Muscle of leg (tissue), 11 donors: ENCODE measurements around the gene CHRNE. TPM values are rescaled to one million over a fixed set of nuclear protein-coding genes. Genes with fewer than 3 reads are reported as not detected.

Experiments
- DNase-seq: peaks from one replicate; pipeline ENCODE4 v3.0.0; 2013
- H3K27ac ChIP-seq: one replicate; pipeline ENCODE4 v1.5.1; 2013; ENCODE audit warnings: mild to moderate bottlenecking, low read length, control low read depth
- H3K27me3 ChIP-seq: one replicate; pipeline ENCODE4 v1.6.1; 2013; ENCODE audit warnings: low read length; ENCODE audit not compliant: control insufficient read depth, insufficient read depth
- H3K36me3 ChIP-seq: one replicate; pipeline ENCODE4 v1.6.1; 2013; ENCODE audit warnings: low read length; ENCODE audit not compliant: control insufficient read depth, insufficient read depth
- H3K4me1 ChIP-seq: one replicate; pipeline ENCODE4 v1.6.1; 2013; ENCODE audit warnings: low read length; ENCODE audit not compliant: control insufficient read depth, insufficient read depth
- H3K4me3 ChIP-seq: one replicate; pipeline ENCODE4 v1.5.1; 2013; ENCODE audit warnings: low read length, control low read depth
- H3K9me3 ChIP-seq: replicated peaks from 2 replicates; pipeline ENCODE4 v1.6.1; 2013; ENCODE audit warnings: low read depth, low read length; ENCODE audit not compliant: control insufficient read depth
- WGBS: methylation state at CpG from one replicate; pipeline ENCODE4 v1.1.5; 2013; ENCODE audit warnings: missing lambda C conversion rate; ENCODE audit not compliant: insufficient coverage; 5-methylcytosine and 5-hydroxymethylcytosine counted together
- polyA plus RNA-seq, 8 donors: library from polyadenylated mRNA; unstranded; fragments of 120-200 nt; gene quantifications; one replicate each; pipeline versions ENCODE4 v1.2.1 to v1.2.3, GENCODE V29; 2013; ENCODE audit warnings: inconsistent platforms in 1 of 8, low replicate concordance in 1 of 8; ENCODE audit not compliant: insufficient read length in 8 of 8, insufficient read depth in 1 of 8
- total RNA-seq: library from RNA; stranded (reverse); fragments of 120-200 nt; gene quantifications from one replicate; pipeline ENCODE4 v1.2.4, GENCODE V29; 2013

CHRNE gene
- total and polyA plus RNA-seq, 9 donors = 0.53 to 2.5 (median 1.4) TPM

DNA sequence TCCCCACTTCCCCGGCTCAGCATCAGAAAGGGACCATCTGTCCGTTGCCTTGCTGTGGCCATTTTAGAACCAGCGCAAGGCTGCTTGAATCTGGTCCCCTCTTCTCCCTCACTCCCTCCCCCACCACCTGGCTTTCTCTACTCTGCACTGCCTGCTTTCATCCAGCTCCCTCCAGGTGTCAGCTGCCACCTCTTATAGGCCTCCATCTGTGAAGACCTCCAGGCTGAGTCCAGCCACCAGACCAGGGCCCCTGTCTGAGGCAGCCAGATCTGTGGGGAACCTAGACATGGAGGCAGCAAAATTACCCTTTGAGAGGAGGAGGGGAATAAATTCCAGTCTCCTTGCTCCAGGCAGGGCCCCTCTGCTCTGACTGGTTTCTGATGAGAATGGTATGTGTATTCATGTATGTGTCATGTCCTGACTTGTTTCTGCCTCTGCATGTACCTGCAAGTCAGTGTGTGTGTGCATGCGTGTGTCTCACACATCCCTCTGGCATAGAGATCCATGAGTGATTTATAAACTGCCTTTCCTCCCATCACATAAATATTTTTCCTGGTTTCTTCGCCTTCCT, 48.7 kb downstream of the CHRNE start:
- Histone ChIP-seq H3K4me1 (peaks cover 23% of the 10 kb centered on the region), H3K4me3 (no peak overlapping the region), H3K9me3 (no peaks in the 10 kb centered on the region), H3K27ac (no peak overlapping the region), H3K36me3 (peaks cover 3% of the 10 kb centered on the region), H3K27me3 (no peaks in the 10 kb centered on the region)
- WGBS = 71% methylated on average over 4 of the region's 5 CpGs
- DNase-seq = no peak

DNA sequence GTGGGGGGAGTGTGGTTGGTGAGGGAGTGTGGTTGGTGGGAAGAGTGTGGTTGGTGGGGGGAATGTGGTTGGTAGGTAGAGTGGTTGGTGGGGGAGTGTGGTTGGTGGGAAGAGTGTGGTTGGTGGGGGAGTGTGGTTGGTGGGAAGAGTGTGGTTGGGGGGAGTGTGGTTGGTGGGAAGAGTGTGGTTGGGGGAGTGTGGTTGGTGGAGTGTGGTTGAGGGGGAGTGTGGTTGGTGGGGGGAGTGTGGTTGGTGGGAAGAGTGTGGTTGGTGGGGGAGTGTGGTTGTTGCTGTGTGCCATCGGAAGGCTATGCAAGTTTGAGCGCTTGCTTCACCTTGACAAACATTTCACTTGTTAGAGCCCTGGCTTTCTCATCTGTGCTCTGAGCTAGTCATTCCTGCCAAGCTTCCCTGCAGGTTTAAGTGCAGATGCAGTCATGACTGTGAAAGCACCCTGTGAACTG, 49.7 kb downstream of the CHRNE start:
- Histone ChIP-seq H3K9me3 (no peaks in the 10 kb centered on the region), H3K4me3 (no peak overlapping the region), H3K27me3 (no peaks in the 10 kb centered on the region), H3K36me3 (peaks cover 3% of the 10 kb centered on the region), H3K4me1 (peaks cover 17% of the 10 kb centered on the region), H3K27ac (no peak overlapping the region)
- WGBS = no CpG with 5 or more reads among the region's 2 CpGs
- no peak for DNase-seq

DNA sequence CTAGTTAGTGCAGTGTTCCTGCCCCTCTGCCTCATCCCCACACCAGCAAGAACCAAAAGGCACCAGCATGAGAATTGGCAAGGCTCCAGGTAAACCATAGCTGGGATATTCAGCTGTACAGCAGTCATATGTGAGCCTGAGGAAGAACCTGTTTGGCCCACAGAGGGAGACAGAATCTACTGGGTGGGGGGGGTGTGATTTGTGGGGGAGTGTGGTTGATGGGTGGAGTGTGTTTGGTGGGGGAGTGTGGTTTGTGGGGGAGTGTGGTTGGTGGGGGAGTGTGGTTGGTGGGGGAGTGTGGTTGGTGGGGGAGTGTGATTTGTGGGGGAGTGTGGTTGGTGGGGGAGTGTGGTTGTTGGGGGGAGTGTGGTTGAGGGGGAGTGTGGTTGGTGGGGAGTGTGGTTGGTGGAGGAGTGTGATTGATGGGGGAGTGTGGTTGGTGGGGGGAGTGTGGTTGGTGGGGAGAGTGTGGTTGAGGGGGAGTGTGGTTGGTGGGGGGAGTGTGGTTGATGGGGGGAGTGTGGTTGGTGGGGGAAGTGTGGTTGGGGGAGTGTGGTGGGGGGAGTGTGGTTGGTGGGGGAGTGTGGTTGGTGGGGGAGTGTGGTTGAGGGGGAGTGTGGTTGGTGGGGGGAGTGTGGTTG, 50.2 kb downstream of the CHRNE start:
- peaks cover 12% of the 10 kb centered on the region for H3K4me1 ChIP-seq
- H3K9me3 ChIP-seq = no peaks in the 10 kb centered on the region
- H3K27me3 ChIP-seq = no peaks in the 10 kb centered on the region
- DNase-seq = peak; percentile 40
- peaks cover 3% of the 10 kb centered on the region for H3K36me3 ChIP-seq
- no peak overlapping the region for H3K27ac ChIP-seq
- H3K4me3 ChIP-seq = no peak overlapping the region

DNA sequence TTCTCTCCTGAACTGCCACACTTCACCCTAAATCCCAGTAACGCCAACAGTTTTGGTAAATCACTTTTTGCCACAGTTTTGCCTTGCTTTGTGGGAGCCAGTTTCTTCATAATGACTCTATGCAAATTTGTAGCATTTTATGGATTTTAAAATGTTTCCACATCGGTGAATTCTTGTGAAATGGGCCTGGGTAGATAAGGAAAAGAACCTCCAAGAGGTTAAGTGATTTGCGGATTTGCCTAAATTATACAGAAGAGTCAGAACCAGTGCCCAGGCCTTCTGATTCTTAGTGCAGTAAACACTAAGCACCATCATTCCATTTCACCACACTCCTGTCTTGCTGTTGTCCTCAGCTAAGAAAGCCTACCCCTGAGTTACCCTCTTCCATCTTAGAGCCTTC, 51.8 kb downstream of the CHRNE start:
- no peak overlapping the region for H3K4me3 ChIP-seq
- H3K27ac ChIP-seq = no peak overlapping the region
- no peak for DNase-seq

DNA sequence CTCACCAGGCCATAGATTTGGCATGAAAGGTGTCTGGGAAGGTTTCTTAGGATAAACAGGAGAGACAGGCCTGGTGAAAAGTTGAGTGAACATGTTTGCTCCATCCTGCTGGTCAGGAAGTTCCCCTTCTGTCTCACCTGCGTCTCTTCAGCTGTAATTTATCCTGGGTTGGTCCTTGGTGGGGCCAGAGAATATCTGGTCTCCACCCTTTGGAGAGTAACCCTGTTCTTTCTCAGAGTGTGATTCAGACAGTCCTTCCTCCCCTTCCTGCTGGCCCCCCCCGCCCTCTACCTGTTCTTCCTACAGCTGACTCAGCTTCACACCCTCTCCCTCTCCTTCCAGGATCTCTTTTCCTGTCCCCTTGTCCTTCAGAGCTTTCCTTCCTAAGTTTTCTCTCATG, 52.7 kb downstream of the CHRNE start:
- DNase-seq = no peak
- no peaks in the 10 kb centered on the region for H3K9me3 ChIP-seq
- H3K27ac ChIP-seq = no peak overlapping the region
- 100% methylated on average over 1 of the region's 2 CpGs for whole genome bisulfite sequencing
- H3K4me1 ChIP-seq = peaks cover 2% of the 10 kb centered on the region
- no peak overlapping the region for H3K4me3 ChIP-seq
- no peaks in the 10 kb centered on the region for H3K27me3 ChIP-seq
- peaks cover 8% of the 10 kb centered on the region for H3K36me3 ChIP-seq

More for the DNA sequence above, 51.8 kb downstream of the CHRNE start:
- Histone ChIP-seq H3K36me3 (peaks cover 8% of the 10 kb centered on the region), H3K4me1 (peaks cover 4% of the 10 kb centered on the region), H3K9me3 (no peaks in the 10 kb centered on the region), H3K27me3 (no peaks in the 10 kb centered on the region)
- no CpG with 5 or more reads among the region's 3 CpGs for WGBS

DNA sequence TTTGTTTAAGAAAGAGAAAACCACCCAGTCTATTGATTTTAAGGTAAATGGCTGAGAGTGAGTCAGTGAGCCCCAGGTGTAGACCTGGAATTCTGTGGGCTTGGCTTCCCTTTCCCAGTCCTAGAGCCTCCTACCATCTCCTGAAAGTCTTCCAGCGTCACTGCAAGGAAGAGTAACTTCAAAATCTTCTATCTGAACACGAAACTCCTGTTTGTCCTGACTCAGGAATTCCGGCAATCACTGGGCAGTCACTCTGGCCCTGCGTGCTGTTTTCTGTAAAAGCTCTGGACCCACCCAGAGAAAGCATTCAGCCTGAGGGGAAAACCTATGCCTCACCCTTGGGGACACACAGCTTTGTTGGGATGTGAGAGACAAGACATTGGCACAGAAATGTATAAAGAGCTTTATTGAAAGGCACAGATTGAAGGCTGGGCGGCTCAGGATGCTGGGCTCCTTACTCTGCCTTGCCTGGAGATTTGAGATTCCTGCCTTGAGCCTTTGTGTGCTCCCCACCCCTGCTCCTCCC, 53.8 kb downstream of the CHRNE start:
- WGBS = 69% methylated on average over 5 of the region's 5 CpGs
- H3K36me3 ChIP-seq = peaks cover 7% of the 10 kb centered on the region
- H3K27me3 ChIP-seq = no peaks in the 10 kb centered on the region
- DNase-seq = no peak
- no peak overlapping the region for H3K4me3 ChIP-seq
- peaks cover 2% of the 10 kb centered on the region for H3K4me1 ChIP-seq
- H3K27ac ChIP-seq = no peak overlapping the region
- H3K9me3 ChIP-seq = no peaks in the 10 kb centered on the region

Other genes starting within 250 kb of the CHRNE start
- gene PELP1, start 199.0 kb downstream of the CHRNE start, total RNA-seq = 13.5 TPM
- 10 to 100 TPM; 27.1 to 39.2 (median 34.3) TPM for gene PELP1, start 199.0 kb downstream of the CHRNE start, polyA plus RNA-seq
- gene ARRB2, start 192.5 kb downstream of the CHRNE start, total RNA-seq = 12.9 TPM
- gene ARRB2, start 192.5 kb downstream of the CHRNE start, polyA plus RNA-seq = 10 to 100 TPM; 16.5 to 29.1 (median 21.3) TPM
- gene MED11, start 171.7 kb downstream of the CHRNE start, total RNA-seq = 21.9 TPM
- gene MED11, start 171.7 kb downstream of the CHRNE start, polyA plus RNA-seq = 10 to 100 TPM; 14.4 to 20.2 (median 17.3) TPM
- 0.27 TPM for gene ZMYND15, start 163.3 kb downstream of the CHRNE start, total RNA-seq
- gene ZMYND15, start 163.3 kb downstream of the CHRNE start, polyA plus RNA-seq = under 1 TPM; 0.15 to 0.79 (median 0.36) TPM
- 1.7 TPM for gene CXCL16, start 163.2 kb downstream of the CHRNE start, total RNA-seq
- 1 to 10 TPM; 2.9 to 8.3 (median 4.7) TPM for gene CXCL16, start 163.2 kb downstream of the CHRNE start, polyA plus RNA-seq
- gene TM4SF5, start 131.2 kb downstream of the CHRNE start, total RNA-seq = not detected
- gene TM4SF5, start 131.2 kb downstream of the CHRNE start, polyA plus RNA-seq = 1 to 10 TPM in 1 of 8 donors, under 1 TPM in 1, not detected in 6; 0.36 to 2.2 TPM
- gene VMO1, start 116.7 kb downstream of the CHRNE start, total RNA-seq = 8.2 TPM
- gene VMO1, start 116.7 kb downstream of the CHRNE start, polyA plus RNA-seq = 10 to 100 TPM in 1 of 8 donors, 1 to 10 TPM in 7; 3.0 to 12.7 (median 5.9) TPM
- gene GLTPD2, start 114.1 kb downstream of the CHRNE start, total RNA-seq = not detected
- 1 to 10 TPM in 2 of 8 donors, under 1 TPM in 6; 0.41 to 2.2 (median 0.84) TPM for gene GLTPD2, start 114.1 kb downstream of the CHRNE start, polyA plus RNA-seq
- gene PSMB6, start 106.9 kb downstream of the CHRNE start, total RNA-seq = 125 TPM
- 100 to 1,000 TPM in 7 of 8 donors, 10 to 100 TPM in 1; 99.0 to 110 (median 107) TPM for gene PSMB6, start 106.9 kb downstream of the CHRNE start, polyA plus RNA-seq
- gene PLD2, start 95.9 kb downstream of the CHRNE start, total RNA-seq = 22.2 TPM
- 10 to 100 TPM; 22.4 to 36.9 (median 28.2) TPM for gene PLD2, start 95.9 kb downstream of the CHRNE start, polyA plus RNA-seq
- gene MINK1, start 69.8 kb downstream of the CHRNE start, total RNA-seq = 11.8 TPM
- 10 to 100 TPM; 24.4 to 39.3 (median 31.3) TPM for gene MINK1, start 69.8 kb downstream of the CHRNE start, polyA plus RNA-seq
- gene C17orf107, start 3.6 kb downstream of the CHRNE start, total RNA-seq = 2.8 TPM
- 1 to 10 TPM in 6 of 8 donors, under 1 TPM in 2; 0.80 to 3.1 (median 1.4) TPM for gene C17orf107, start 3.6 kb downstream of the CHRNE start, polyA plus RNA-seq
- 0.04 TPM for gene GP1BA, start 29.2 kb upstream of the CHRNE start, total RNA-seq
- 1 to 10 TPM in 4 of 8 donors, under 1 TPM in 4; 0.69 to 1.3 (median 0.93) TPM for gene GP1BA, start 29.2 kb upstream of the CHRNE start, polyA plus RNA-seq
- 39.8 TPM for gene SLC25A11, start 36.9 kb upstream of the CHRNE start, total RNA-seq
- gene SLC25A11, start 36.9 kb upstream of the CHRNE start, polyA plus RNA-seq = 10 to 100 TPM; 51.3 to 60.3 (median 56.0) TPM
- gene RNF167, start 37.2 kb upstream of the CHRNE start, total RNA-seq = 34.6 TPM
- 10 to 100 TPM; 66.0 to 71.5 (median 69.6) TPM for gene RNF167, start 37.2 kb upstream of the CHRNE start, polyA plus RNA-seq
- 175 TPM for gene PFN1, start 45.4 kb upstream of the CHRNE start, total RNA-seq
- gene PFN1, start 45.4 kb upstream of the CHRNE start, polyA plus RNA-seq = 100 to 1,000 TPM; 413 to 498 (median 454) TPM
- 1,492 TPM for gene ENO3, start 48.0 kb upstream of the CHRNE start, total RNA-seq
- 1,000 to 10,000 TPM in 6 of 8 donors, 100 to 1,000 TPM in 2; 815 to 2,459 (median 1,732) TPM for gene ENO3, start 48.0 kb upstream of the CHRNE start, polyA plus RNA-seq
- 77.7 TPM for gene SPAG7, start 64.7 kb upstream of the CHRNE start, total RNA-seq
- 100 to 1,000 TPM in 6 of 8 donors, 10 to 100 TPM in 2; 91.7 to 122 (median 103) TPM for gene SPAG7, start 64.7 kb upstream of the CHRNE start, polyA plus RNA-seq
- 4.4 TPM for gene CAMTA2, start 84.6 kb upstream of the CHRNE start, total RNA-seq
- gene CAMTA2, start 84.6 kb upstream of the CHRNE start, polyA plus RNA-seq = 10 to 100 TPM; 15.8 to 25.2 (median 22.3) TPM
- 0.93 TPM for gene INCA1, start 94.4 kb upstream of the CHRNE start, total RNA-seq
- 1 to 10 TPM; 2.8 to 5.4 (median 4.0) TPM for gene INCA1, start 94.4 kb upstream of the CHRNE start, polyA plus RNA-seq
- gene KIF1C, start 94.9 kb upstream of the CHRNE start, total RNA-seq = 57.0 TPM
- 100 to 1,000 TPM in 2 of 8 donors, 10 to 100 TPM in 6; 82.5 to 103 (median 95.4) TPM for gene KIF1C, start 94.9 kb upstream of the CHRNE start, polyA plus RNA-seq
- gene SLC52A1, start 132.3 kb upstream of the CHRNE start, total RNA-seq = 0.04 TPM
- under 1 TPM in 7 of 8 donors, not detected in 1; 0.07 to 0.31 (median 0.12) TPM for gene SLC52A1, start 132.3 kb upstream of the CHRNE start, polyA plus RNA-seq
- gene ZFP3, start 175.4 kb upstream of the CHRNE start, total RNA-seq = 6.3 TPM
- 10 to 100 TPM in 4 of 8 donors, 1 to 10 TPM in 4; 8.1 to 12.6 (median 10.4) TPM for gene ZFP3, start 175.4 kb upstream of the CHRNE start, polyA plus RNA-seq
- gene ZNF232, start 208.8 kb upstream of the CHRNE start, total RNA-seq = 12.1 TPM
- gene ZNF232, start 208.8 kb upstream of the CHRNE start, polyA plus RNA-seq = 10 to 100 TPM in 5 of 8 donors, 1 to 10 TPM in 3; 8.4 to 27.4 (median 10.3) TPM
- 11.3 TPM for gene USP6, start 212.9 kb upstream of the CHRNE start, total RNA-seq
- 10 to 100 TPM in 4 of 8 donors, 1 to 10 TPM in 4; 5.0 to 26.5 (median 11.7) TPM for gene USP6, start 212.9 kb upstream of the CHRNE start, polyA plus RNA-seq